ENCODE measurements around the gene XAGE1A. TPM values are rescaled to one million over a fixed set of nuclear protein-coding genes. Genes with fewer than 3 reads are reported as not detected.

XAGE1A gene, protein sequence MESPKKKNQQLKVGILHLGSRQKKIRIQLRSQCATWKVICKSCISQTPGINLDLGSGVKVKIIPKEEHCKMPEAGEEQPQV
- total RNA-seq: not detected in 2 replicates

DNA sequence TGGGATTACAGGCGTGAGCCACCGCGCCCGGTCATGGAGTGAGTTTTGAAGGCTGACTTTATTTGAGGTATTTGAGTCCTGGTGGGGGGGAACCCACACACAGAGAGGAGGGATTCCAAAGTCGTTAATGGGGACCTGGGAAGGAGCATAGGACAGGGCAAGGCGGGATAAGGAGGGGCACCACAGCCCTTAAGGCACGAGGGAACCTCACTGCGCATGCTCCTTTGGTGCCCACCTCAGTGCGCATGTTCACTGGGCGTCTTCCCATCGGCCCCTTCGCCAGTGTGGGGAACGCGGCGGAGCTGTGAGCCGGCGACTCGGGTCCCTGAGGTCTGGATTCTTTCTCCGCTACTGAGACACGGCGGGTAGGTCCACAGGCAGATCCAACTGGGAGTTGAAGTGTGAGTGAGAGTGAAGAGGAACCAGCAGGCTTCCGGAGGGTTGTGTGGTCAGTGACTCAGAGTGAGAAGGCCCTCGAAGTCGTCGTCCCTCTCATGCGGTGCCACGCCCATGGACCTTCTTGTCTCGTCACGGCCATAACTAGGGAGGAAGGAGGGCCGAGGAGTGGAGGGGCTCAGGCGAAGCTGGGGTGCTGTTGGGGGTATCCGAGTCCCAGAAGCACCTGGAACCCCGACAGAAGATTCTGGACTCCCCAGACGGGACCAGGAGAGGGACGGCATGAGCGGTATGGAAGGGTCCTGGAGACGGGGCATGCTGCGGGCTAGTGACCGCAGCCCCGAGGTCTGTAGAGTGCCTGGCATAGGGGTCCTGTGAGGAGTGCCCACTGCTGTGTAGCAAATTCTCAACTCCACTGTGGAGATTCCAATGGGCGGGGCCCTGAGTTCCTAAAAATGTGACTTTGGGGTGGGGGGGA, at the start of gene XAGE1A:
Gene XAGE1A, plus strand, starts transcription at position 264 of the 874 bp plus-strand sequence. CDS start 1,554 bp downstream, outside the sequence.

DNA sequence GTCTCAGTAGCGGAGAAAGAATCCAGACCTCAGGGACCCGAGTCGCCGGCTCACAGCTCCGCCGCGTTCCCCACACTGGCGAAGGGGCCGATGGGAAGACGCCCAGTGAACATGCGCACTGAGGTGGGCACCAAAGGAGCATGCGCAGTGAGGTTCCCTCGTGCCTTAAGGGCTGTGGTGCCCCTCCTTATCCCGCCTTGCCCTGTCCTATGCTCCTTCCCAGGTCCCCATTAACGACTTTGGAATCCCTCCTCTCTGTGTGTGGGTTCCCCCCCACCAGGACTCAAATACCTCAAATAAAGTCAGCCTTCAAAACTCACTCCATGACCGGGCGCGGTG, 21.3 kb downstream of the XAGE1A start, which contains the start of gene XAGE1B:
Gene XAGE1B, minus strand, starts transcription at position 77 of the 339 bp plus-strand sequence. CDS start 1,536 bp downstream, outside the sequence.

Small RNAs within 50 kb of the gene (small RNA-seq; reads per million reads assigned to genes)
- not detected for gene BX510359.8
- not detected for gene RBM22P7

Other genes with a start within 250 kb of the XAGE1A start
- not detected in 2 replicates for gene XAGE2, start 126.8 kb upstream of the XAGE1A start, total RNA-seq
- gene XAGE1B, start 21.3 kb downstream of the XAGE1A start, total RNA-seq: not detected in 2 replicates
- gene SSX7, start 159.1 kb downstream of the XAGE1A start, total RNA-seq: not detected in 2 replicates
- not detected in 2 replicates for gene SSX2, start 211.4 kb downstream of the XAGE1A start, total RNA-seq

All from thoracic aorta endothelial cell (primary cell).